ENCODE results near the gene C1QC.
"Not testable (repeated sequence)": the region's sequence is repeated elsewhere in the genome, so short reads cannot be mapped to it uniquely, and the experiment has no call there.

C1QC gene

DNA sequence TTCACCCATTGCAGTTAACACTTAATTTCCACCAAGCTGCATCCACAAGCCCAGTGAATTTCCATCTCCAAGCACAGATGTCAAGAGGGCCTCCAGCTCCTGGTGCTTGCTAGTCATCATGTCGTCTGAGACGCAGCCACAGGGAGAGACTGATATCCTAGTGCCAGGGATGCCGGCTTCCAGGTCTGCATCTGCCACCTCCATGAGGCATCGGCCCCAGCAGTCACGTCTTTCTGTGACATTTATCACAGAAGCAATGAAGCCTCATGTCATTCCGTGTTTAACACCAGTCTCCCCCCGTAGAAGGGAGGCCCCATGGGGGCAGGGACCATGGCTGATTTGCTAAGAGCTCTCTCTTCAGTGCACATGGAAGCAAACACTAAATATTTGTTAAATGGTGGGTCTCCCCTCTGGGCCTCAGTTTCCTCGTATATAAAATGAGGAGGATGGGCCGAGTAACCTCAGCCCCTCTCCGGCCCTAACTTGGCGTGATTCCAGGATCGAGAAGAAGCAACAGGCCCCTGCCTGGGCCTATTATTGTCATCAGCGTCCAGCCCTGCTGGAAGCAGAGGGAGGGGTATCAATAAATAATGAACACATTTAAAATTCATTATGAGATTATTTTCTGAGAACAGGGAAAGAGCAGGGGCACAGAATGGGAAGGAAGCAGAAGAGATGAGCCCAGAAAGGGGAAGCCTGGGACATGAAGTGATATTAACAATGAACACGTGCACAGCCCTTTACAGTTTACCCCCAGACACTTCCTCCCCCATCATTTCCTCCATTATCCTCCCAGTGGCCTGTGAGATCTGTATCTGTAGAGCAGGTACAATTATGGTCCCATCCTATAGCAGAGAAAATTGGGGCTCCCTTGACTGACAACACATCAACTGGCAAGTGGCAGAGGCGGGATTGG lies 8.8 kb downstream of the C1QC start:
- no peak for DNase-seq

DNA sequence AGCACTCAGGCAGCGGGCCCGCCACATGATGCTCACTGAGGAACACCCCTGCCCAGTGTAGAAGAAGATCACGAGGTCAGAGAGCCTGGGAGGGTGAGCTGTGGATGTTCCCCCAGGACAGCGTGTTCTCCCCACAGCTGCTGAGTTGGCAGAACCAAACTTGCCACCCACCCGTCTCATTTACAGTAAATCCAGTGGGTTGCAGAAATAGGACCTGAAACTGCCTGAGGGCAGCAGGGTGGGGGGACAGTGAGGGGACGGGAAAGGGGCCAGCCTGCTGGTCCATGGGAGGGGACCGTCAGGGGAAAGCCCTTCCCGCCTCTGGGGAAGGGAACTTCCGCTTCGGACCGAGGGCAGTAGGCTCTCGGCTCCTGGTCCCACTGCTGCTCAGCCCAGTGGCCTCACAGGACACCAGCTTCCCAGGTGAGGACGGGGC lies 9.5 kb downstream of the C1QC start, which contains the start of gene C1QB:
Gene C1QB (plus strand): TSS at position 356 of the 436 bp plus-strand sequence. CDS start 6,227 bp downstream, outside the sequence.
- DNase-seq: no peak

DNA sequence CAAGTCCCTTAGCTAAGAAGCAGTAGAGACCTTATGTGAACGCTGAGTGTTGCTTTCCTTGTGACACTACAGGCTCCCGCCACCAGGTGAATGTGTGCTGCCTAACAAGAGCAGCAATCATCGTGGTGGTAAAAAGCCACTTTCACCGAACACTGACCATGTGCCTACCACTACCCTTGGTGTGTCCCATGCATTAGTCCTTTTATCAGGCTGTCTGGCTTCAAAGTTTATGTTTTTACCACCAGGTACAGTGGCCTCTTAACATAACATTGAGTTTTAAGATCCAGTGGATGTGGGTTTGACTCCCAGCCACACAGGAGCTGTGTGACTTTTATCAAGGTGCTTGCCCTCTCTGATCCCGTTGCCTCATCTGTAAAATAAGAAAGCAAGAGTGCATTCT lies 11.3 kb downstream of the C1QC start:
- DNase-seq: no peak

DNA sequence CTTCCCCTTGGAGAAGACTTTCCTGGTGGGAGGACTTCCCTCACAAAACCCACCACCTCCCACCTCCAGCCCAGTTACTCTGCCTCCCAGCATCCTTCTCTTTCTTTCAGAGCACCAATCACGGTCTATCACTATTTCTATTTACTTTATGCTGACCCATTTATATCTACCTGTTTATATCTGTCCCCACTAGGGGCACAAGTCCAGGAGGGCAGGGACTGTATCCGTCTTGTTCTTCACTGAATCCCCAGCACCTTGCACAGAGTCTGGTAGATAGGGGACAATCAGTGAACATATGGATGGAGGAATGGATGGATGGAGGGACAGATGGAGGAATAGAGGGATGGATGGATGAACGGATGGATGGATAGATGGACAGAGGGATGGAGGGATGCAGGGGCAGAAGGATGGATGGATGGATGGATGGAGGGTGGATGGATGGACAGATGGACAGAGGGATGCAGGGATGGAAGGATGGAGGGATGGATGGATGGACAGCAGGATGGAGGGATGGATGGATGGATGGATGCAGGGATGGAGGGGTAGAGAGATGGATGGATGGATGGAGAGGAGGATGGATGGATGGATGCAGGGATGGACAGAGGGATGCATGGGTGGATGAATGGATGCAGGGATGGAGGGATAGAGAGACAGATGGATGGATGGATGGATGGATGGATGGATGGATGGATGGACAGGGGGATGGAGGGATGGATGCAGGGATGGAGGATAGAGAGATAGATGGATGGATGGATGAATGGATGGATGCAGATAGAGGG lies 15.1 kb downstream of the C1QC start:
- no peak for DNase-seq

GRCh38 chr1:22660716-22661241 lies 17.3 kb downstream of the C1QC start:
- no peak for DNase-seq

DNA sequence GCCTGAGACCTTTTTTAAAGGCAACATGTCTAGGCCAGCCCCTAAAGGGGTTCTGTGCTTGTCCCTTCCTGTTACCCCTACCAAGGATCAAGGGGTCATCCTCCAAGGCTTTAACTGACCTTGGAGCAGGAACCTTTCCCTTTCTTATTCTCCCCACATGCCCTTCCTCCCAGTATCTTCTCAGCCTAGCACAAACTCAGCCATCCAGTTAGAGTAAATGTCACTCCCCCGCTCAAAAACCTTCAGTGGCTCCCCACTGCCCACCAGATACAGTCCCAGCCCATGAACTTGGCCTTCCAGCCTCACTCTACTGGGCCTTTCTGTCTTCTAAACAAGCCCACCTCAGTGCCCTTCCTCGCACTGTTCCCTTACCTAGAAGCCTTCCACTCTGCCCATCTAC lies 18.4 kb downstream of the C1QC start:
- no peak for DNase-seq

DNA sequence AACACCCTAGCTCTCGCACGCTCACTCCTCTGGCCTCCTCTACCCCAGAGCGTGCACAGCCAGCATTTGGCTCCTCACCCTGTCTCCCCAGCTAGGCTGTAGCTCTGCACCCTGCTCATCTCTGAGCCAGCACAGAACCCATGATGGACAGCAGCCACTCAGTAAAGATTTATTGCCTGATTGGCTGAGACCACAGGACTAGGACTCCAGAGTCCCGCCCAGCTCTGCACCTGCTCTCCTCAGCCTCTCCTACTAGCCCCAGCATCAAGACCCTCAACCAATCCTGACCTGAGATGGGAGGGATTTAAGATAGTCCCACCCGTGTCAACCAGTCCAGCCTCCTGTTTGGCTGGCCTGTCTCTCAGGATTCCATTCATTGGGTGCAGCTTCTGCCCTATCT lies 18.9 kb downstream of the C1QC start:
- no peak for DNase-seq

DNA sequence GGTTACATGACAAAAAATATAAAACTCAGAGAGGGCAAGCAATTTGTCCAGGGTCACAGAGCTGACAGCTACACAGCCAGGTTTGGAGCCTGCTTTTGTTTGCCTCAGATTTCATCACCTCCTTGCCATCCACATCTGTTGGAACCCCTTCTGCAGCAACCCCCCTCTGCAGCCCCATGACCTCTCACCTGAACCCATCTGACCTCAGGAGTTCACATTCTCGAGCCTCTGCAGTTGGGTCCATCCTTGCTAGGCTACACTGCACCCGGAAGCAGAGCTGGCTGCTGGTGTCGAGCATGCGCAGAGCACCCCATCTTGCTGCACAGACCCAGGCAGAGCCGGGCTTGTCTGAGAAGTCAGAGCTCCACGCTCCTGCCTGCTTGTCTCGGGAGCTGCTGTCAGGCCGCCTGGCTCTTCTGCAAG lies 19.6 kb downstream of the C1QC start:
- DNase-seq: no peak

GRCh38 chr1:22665752-22666151 lies 22.3 kb downstream of the C1QC start:
- DNase-seq: no peak

GRCh38 chr1:22666412-22666811 lies 23.0 kb downstream of the C1QC start:
- no peak for DNase-seq

DNA sequence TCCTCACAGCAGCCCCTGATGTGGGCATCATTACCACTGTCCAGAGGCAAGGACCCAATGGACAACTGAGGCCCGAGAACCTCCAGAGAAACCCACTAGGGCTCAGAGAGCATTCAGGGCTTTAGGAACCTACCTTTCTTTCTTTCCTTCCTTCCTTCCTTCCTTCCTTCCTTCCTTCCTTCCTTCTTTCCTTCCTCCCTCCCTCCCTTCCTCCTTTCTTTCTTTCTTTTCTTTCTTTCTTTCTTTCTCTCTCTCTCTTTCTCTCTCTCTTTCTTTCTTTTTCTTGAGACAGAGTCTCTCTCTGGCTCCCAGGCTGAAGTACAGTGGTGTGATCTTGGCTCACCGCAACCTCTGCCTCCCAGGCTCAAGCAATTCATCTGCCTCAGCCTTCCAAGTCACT lies 25.4 kb downstream of the C1QC start:
- DNase-seq: not testable (repeated sequence)

- no peak for DNase-seq
These were observed 27.0 kb downstream of the C1QC start for GRCh38 chr1:22670352-22670975.

DNA sequence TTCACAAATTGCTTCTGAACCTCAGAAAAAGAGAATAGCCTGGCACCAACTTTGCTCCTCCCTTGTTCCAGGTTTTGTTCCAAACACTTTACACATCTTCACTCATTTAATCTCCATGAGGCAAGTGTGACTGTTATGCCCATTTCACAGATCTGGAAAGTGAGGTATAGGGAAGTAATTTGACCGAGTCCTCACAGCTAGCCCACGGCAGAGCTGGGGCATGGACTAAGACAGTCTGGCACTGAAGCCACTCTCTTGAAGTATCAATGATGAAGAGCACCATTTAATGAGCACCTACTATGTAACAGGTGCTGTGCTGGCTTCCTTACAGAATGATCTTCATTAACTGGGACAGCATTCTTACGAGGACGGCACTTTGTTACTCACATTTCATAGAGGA lies 28.6 kb downstream of the C1QC start:
- no peak for DNase-seq

DNA sequence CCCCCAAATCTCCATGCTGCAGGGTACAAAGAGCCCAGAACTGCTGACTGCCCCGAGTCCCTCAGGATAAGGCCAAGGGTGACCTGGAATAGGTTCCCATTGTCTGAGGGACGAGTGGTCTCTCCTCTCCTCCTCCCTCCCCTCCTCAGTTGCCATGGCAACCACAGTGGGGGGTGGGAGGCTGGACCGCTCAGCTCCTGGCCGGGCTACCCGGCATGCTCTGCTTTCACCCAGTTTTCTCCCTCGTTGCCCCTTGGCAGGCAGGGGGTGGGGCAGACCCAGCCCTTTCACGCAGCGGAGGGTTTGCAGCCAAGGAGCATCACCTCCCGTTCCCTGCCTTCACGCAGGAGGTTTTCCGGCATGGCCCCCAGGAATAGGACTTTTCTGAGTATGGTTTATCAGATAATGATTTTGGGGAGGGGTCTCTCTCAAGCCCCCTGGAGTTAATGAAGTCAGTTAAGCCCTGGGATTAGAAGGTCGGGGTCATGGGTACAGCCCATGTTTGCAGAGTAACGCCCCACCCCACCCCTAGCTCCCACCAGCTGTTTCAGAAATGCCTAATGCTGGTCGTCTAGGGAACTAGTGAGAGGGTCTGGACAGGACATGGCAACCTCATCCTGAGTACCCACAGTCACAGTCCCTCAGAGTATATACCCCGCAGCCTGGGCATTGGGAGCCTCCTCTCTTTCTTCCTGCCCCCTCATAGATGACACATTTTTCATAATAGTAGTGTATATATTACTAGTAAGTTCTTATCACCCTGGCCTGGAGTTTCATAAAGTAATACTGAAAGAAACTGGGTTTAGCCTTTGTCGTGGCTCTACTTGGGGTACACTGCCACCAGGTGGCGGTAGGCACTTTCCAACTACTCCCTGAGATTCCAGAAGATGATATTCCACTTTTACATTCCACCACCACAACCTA lies 30.3 kb downstream of the C1QC start:
- DNase-seq: peak; percentile 61

GRCh38 chr1:22674410-22674749 lies 30.9 kb downstream of the C1QC start:
- DNase-seq: no peak

DNA sequence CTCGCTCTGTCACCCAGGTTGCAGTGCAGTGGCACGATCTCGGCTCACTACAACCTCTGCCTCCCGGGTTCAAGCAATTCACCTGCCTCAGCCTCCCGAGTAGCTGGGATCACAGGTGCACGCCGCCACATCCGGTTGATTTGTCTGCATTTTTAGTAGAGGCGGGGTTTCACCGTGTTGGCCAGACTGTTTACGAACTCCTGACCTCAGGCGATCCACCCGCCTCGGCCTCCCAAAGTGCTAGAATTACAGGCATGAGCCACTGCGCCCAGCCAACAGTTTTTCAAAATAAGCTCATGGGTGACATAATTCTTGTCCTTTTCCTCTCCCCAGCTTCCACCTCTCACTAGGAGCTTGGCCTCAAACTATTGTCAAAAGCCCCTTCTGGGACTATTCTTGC lies 32.7 kb downstream of the C1QC start:
- DNase-seq: not testable (repeated sequence)

DNA sequence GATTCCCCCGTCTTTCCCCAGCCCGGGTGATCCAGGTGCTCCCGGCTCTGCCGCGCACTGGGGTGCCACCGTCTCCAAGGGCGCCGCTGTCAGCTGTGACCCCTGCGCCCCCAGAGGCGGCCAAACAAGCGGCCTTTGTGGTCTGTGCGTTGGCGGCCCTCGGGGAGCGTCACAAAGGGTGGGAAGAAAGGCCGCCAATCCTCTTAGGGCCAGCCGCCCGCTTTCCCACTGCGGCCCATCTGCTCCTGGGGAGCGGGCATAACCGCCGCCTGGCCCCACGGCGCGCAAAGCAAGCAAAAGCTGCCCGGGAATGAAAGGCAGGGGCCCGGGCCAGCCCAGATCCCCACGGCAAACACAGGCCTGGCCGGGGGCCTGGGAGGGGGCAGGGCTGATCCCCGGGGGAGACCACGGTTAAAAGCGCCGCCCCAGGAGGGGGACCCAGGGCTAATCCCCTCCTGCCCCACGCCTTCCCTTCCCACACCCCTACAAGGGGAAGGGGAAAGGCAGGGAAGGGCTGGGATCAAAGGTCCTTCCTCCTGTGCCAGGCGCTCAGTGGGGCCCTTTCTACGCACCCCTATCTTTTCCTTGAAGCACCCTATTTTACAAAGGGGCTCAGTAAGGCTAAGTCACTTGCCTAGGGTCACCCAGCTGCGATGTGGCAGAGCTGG lies 33.6 kb downstream of the C1QC start:
- DNase-seq: no peak

DNA sequence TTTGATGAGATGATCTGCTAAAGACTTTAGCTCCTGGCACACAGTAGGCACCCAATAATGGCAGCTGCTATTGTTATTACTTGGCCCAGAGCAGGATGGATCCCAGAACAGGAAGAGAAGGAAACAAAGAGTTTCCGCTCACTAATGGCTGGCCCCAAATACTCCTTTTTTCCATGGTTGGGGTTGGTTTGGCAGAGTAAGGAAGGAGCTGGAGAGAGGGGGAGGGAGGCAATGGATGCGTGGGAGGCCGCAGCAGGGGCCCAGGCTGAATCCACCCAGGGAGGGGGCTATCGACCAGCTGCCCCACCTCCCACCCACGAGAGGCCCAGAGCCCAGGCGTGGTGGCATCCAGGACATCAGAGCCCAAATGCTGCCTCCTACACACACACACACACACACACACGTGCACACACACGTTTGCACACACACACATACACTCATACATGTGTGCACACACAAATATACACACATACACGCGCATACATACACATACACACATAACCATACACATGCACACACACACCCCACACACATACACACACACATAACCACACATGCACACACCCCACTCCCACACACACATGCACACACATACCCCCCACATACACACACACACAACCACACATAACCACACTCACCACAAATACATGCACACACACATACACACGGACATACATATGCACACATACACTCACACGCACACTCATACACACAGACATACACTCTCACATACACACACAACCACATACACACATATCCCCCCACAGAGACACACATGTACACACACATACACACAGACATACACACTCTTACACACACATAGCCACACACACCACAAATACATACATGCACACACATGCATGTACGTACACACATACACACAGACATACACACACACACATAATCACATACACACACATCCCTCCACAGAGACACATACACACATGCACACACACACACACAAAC lies 34.8 kb downstream of the C1QC start:
- no peak for DNase-seq

GRCh38 chr1:22680726-22681125 lies 37.3 kb downstream of the C1QC start:
- DNase-seq: no peak

DNA sequence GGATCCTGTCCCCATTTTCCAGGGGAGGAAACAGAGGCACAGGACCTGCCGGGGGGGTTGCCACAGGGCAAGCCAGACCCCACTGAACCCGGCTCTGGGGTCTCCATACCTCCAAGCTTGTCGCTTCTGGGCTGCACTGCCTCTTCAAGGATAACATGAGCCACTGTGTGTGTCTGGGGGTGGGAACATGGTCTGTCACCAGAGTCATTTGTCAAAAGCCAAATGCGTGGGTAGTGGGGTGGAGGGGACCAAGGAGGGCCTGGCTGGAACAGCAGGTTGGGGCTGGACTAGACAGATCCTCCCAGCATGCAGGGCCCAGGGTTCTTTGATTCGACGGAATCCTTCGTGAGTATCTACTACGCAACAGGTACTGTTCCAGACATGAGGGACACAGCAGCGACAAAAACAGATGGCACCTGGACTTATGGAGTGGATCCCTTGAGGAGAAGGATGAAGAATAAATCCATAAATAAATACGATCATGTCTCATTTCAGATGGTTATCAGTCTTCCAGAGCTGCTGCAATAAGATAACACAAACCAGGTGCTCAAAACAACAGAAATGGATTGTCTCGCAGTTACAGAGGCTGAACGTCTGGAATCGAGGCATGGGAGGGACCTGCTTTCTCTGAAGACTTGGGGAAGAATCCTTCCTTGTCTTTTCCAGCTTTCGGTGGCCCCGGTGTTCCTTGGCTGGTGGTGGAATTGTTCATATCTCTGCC lies 38.3 kb downstream of the C1QC start:
- no peak for DNase-seq
